Activated T-helper 1 cell treated with anti-CD3 and anti-CD28 coated beads, Interleukin-2, amount 50 U/mL, for 16 hours (primary cell): Measurements from ENCODE around the gene TRIM42.

Experiments used
- DNase-seq, 2 donors: peaks; one replicate each; pipeline ENCODE4 v3.0.0-alpha.2; 2020; ENCODE audit warnings: low read depth in 1 of 2, low spot score in 1 of 2

TRIM42 gene

DNA sequence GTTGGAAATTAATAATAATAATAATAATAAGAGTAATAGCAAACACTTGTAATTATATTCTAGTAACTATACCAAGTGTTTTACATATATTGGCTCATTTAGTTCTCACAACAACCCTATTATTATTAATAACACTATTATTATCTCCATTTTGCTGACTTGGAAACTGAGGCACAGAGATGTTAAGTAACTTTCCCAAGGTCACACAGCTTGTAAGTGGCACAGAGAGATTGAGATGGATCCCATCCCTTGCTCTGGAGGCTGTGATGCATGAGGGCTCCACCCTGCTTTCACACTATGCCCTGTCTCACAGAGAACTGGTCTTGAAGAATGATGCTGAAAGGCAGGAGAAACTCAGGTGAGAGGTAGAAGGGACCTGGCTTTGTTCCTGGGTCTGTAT is 31.9 kb downstream of the TRIM42 start:
- no peak for DNase-seq

DNA sequence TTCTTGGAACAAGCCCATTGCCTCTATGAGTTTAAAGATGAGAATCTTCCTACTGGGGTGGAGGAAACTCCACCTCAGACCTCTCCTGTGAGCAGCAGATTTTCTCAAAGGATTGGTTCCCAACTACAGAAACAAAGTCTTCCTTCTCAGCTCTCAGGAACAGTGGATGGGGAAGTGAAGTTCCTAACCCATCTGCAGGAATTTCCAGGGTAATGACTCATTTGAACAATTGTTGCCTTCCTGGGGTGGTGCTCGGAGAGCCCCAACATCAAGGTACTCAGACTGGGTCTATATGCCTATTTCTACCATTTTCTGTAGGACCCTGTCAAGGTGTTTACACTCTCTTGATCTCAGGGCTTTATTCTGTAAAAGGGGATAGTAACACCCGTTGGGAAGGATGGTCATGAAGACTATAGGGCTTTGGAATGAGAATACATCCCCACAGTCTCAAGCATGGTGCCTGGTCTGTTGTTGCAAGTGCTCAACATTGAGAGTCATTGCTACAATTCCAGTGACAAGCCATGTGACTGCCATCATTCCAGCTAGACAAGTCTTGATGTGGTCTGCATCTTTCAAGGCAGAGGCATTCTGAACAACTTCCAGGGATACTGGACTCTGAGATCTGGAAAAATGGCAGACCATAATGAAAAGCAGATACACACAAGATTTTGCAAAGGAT is 33.0 kb downstream of the TRIM42 start:
- no peak for DNase-seq

GRCh38 chr3:140711390-140712035 is 33.6 kb downstream of the TRIM42 start:
- no peak for DNase-seq

- no peak for DNase-seq
Observed at GRCh38 chr3:140712301-140712700, 34.4 kb downstream of the TRIM42 start.

- DNase-seq = no peak
Observed at GRCh38 chr3:140715035-140715434, 37.2 kb downstream of the TRIM42 start.

- no peak for DNase-seq
Observed at GRCh38 chr3:140717921-140718320, 40.1 kb downstream of the TRIM42 start.

DNA sequence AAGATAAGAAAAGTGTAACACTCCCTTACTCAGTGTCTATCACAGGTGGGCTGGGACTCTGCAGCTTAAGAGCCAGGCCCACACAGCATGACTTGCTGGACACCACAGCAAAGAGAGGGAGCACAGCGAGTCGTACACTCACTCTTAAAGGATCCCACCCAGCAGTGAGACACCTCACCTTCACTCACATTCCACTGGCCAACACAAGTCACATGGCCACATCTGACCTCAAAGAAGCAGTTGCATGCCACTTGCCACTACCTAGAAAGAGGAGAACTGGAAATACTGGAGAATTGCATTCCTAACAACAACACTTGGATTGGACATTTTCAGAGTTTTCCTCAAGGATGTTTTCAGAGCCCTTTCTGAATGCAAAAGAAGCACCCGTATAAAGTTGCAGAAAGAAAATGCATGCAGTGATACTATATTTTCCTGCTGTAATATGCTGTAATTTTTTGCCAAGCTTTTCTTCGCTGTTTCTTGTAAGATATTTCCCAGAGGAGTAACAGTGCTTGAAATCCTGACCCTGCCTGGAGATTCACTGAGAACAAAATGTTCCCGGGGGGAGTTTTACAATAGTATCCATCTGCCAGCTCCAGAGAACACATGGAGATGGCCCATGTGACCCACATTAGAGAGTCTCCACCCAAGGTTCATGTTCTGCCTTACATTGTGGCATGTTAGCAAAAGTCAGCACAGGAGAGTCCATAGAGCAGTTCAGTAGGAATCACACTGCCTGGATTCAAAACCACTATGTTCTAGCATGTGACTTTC is 42.2 kb downstream of the TRIM42 start:
- no peak for DNase-seq

DNA sequence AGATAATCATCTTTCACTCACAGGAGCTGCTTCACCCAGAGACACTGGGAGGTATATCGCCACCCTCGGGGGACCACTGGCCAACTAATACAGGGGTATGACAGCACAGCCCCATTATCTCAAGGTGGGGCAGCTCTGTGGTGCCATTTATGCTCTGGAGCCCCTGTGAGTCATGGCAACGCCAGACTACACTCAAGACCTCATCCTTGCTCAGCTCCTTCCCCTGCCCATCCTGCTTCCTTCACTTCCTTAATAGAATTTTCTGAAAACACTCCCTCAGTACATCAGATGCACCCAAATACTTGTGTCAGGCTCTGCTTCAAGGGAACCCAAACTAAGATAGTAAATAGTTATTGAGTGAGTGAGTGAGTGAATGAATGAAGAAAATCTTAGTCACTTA is 45.7 kb downstream of the TRIM42 start:
- DNase-seq = no peak

DNA sequence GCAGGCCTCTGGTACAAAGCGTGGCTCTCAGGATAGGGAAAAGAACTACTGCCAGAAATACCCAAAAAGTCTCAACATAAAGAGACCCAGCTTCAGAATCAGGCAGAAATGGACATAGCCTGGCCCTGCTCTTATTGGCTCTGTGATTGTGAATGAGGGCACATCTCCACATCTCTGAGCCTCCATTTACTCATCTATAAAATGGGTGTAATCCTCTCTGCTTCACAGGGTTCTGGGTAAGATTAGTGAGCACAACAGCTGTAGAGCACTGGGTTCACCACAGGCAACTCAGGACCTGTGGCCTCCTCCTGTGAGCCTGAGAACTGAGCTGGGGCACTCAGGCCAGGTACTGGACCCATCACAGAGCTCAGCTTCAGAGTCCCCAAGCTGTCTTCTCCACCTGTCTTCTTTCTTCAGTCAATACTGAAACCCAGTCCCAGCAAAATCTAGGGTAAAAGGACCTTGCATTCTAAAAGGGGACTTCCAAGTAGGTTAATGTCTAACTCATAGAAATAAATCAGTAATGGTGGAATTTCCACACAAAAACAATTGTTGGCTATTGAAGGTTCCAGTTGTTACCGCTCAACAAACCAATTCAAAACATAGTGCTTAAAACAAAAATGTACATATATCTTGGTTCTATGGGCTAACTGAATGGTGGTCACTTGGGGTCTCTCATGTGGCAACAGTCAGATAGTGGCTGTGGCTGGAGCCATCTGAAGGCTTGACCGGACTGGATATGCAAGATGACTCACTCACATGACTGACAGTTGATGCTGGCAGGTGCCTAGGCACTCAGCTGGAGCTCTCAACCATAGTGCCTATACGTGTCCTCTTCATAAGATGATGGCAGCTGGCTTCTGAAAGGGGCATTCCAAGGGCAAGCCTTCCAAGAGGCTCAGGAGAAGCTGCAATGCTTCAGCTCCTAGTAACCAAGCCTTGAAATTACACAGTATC is 47.3 kb downstream of the TRIM42 start:
- no peak for DNase-seq

DNA sequence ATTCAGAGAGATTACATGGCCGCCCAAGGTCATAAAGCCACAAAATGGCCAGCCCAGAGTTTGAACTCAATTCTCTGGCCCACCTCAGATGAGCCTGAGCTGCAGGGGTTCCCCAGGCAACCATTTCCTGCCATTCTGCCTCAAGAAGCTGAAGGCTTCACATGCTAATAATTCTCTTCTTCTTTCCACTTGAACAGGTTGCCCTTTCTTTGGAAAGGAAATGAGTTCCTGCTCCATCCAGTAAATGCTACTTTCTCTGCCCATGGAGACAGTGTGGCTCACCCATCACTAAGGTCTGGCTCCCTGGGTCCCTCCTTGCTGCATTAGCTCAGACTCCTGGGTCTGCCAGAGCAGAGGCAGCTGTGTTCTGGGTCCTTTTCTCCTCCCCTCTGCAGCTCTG is 48.2 kb downstream of the TRIM42 start:
- DNase-seq = no peak

DNA sequence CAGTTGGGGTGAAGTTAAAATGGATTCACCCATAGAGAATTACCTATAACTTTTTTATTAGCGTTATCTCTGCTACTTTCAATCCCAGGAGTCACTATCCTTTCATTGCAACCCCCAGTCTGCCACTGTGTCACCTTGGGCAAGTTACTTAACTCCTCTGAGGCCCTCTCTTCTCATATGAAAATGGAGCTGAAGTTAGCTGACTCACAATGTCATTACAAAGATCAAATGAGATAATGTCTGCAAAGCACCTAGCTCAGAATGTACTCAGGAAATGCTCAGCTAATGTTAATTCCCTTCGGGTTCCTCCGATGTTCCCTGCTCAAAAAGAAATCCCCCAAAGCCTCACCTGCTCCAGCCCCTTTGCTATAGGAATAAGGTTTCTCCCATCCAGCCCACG is 50.0 kb downstream of the TRIM42 start:
- no peak for DNase-seq

GRCh38 chr3:140731440-140732119 is 53.7 kb downstream of the TRIM42 start:
- DNase-seq = no peak

- no peak for DNase-seq
Observed at GRCh38 chr3:140733623-140734022, 55.8 kb downstream of the TRIM42 start.

- no peak for DNase-seq
Observed at GRCh38 chr3:140736863-140737460, 59.1 kb downstream of the TRIM42 start.

DNA sequence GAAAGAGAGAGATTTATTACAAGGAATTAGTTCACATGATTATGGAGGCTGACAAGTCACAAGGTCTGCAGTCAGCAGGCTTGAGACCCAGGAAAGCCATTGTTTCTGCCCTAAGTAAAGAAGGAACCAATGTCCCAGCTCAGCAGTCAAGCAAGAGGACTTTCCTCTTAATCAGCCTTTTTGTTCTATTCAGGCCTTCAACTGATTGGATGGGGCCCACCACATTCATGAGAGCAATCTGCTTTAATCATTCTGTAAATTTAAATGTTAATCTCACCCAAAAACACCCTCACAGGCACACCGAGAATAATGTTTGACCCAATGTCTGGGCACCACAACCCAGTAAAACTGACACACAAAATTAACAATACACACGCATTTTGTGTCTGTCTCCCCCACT is 64.3 kb downstream of the TRIM42 start:
- DNase-seq = no peak

GRCh38 chr3:140748171-140748570 is 70.3 kb downstream of the TRIM42 start:
- no peak for DNase-seq

- DNase-seq = no peak
Observed at GRCh38 chr3:140748903-140749302, 71.0 kb downstream of the TRIM42 start.
